ENCODE results near the gene SLC26A5. TPM values are rescaled to one million over a fixed set of nuclear protein-coding genes. Genes with fewer than 3 reads are reported as not detected.

Gene SLC26A5
- total and polyA plus RNA-seq, 2 of the 8 experiments (the other 6 are each of a cell fraction or from before 2014, with no cell fraction given): 0.09 to 0.24 TPM

GRCh38 chr7:103487419-103487818 is 41.4 kb upstream of the SLC26A5 start:
- Histone ChIP-seq H2BK5ac (ENCODE audit: low read depth, low read length) (no peak overlapping the region), H2BK12ac (ENCODE audit: low read depth, low read length) (no peak overlapping the region), H4K5ac (ENCODE audit: insufficient read length, low read depth, low read length) (no peak overlapping the region), H3K4me3 (ENCODE audit: extremely low read depth in 1 of 4, insufficient read depth in 2 of 4, low read depth in 3 of 4, low read length in 4 of 4) (no peak overlapping the region), H3K4me1 (replicated peaks in 1 of 4; ENCODE audit: control insufficient read depth in 3 of 4, insufficient read depth in 4 of 4, low read length in 3 of 4) (no peaks in the 10 kb centered on the region), H3K23me2 (ENCODE audit: low read depth, low read length) (no peaks in the 10 kb centered on the region), H3K79me2 (ENCODE audit: control insufficient read depth in 1 of 2, insufficient read depth in 2 of 2, low read length in 2 of 2) (no peaks in the 10 kb centered on the region), H3K23ac (ENCODE audit: insufficient read length) (no peak overlapping the region), H2BK20ac (ENCODE audit: low read length) (no peak overlapping the region), H3K56ac (replicated peaks; ENCODE audit: insufficient read length, low read depth, low read length) (no peak overlapping the region), H3K36me3 (ENCODE audit: control insufficient read depth in 2 of 4, insufficient read depth in 4 of 4, low read length in 3 of 4) (no peaks in the 10 kb centered on the region), H3K27ac (ENCODE audit: low read depth, low read length) (no peak overlapping the region), H2BK120ac (replicated peaks; ENCODE audit: low read depth, low read length) (no peak overlapping the region), H2BK15ac (ENCODE audit: low read length) (no peak overlapping the region), H3K79me1 (ENCODE audit: low read depth, low read length) (no peaks in the 10 kb centered on the region), H3K18ac (ENCODE audit: extremely low read depth, low read length) (no peak overlapping the region), H3K9me3 (ENCODE audit: insufficient read depth in 2 of 2, low read depth in 1 of 2, low read length in 1 of 2) (no peaks in the 10 kb centered on the region), H3K4ac (replicated peaks; ENCODE audit: insufficient read length, low read depth, low read length) (no peak overlapping the region), H2AK5ac (ENCODE audit: low read depth, low read length) (no peak overlapping the region), H3K14ac (ENCODE audit: insufficient read length) (no peak overlapping the region), H3K9ac (replicated peaks in 1 of 4; ENCODE audit: extremely low read depth in 1 of 4, low read depth in 3 of 4, low read length in 3 of 4) (no peak overlapping the region), H3K4me2 (ENCODE audit: insufficient read depth in 1 of 2, low read depth in 2 of 2, low read length in 2 of 2) (no peak overlapping the region), H4K20me1 (replicated peaks in 1 of 2; ENCODE audit: control insufficient read depth in 1 of 2, insufficient read depth in 2 of 2, low read length in 2 of 2) (no peaks in the 10 kb centered on the region), H2AFZ (ENCODE audit: low read length) (no peak overlapping the region), H4K8ac (ENCODE audit: extremely low read depth, insufficient read depth, low read length) (no peak overlapping the region), H3K27me3 (replicated peaks in 1 of 4; ENCODE audit: control insufficient read depth in 3 of 4, extremely low read depth in 1 of 4, insufficient read depth in 3 of 4, low read length in 3 of 4) (no peaks in the 10 kb centered on the region; a peak in 1 of 7 replicates), H4K91ac (replicated peaks; ENCODE audit: insufficient read length, low read length) (no peak overlapping the region)
- ChIA-PET POLR2A (ENCODE audit: partially characterized antibody) (no interaction called here), CTCF (ENCODE audit: partially characterized antibody) (no interaction called here)
- DNase-seq (ENCODE audit: low read depth in 1 of 2, low spot score in 2 of 2) (no peak), FAIRE-seq (no peak)
- WGBS, 2 experiments (ENCODE audit: extremely low coverage in 1 of 2, insufficient coverage in 1 of 2, insufficient read length in 1 of 2, insufficient replicate concordance in 2 of 2, low coverage in 1 of 2, low lambda C conversion rate in 2 of 2, missing lambda C conversion rate in 1 of 2): 95% methylated on average over 4 of the region's 4 CpGs; no CpG with 5 or more reads in 1 of the 2 experiments
- no peak for TF ChIP-seq MAFK (IDR thresholded peaks at IDR 0.05; ENCODE audit: low read depth, low read length)
- TF ChIP-seq HDAC6 (IDR thresholded peaks at IDR 0.05; ENCODE audit: low read depth, low read length): no peak
- no peak for TF ChIP-seq NRF1 (IDR thresholded peaks at IDR 0.05; ENCODE audit: low read depth, low read length)
- TF ChIP-seq CBX5 (IDR thresholded peaks at IDR 0.05; ENCODE audit: low read depth, low read length): no peak
- TF ChIP-seq TCF12 (IDR thresholded peaks at IDR 0.05; ENCODE audit: low read depth, low read length): no peak
- no peak for TF ChIP-seq SP2 (IDR thresholded peaks at IDR 0.05; ENCODE audit: low read length)
- no peak for TF ChIP-seq CBX8 (IDR thresholded peaks at IDR 0.05; ENCODE audit: borderline replicate concordance, low read depth, low read length)
- TF ChIP-seq SIRT6 (IDR thresholded peaks at IDR 0.05; ENCODE audit: low read length): no peak
- no peak for TF ChIP-seq TAF1 (IDR thresholded peaks at IDR 0.05; ENCODE audit: low read depth, low read length)
- TF ChIP-seq CREB1 (IDR thresholded peaks at IDR 0.05): no peak
- TF ChIP-seq EZH2 (IDR thresholded peaks at IDR 0.05; ENCODE audit: low read depth, low read length, severe bottlenecking): no peak
- TF ChIP-seq ZNF274 (IDR thresholded peaks at IDR 0.05; ENCODE audit: borderline replicate concordance, extremely low read depth, low read length): no peak
- TF ChIP-seq EGR1 (IDR thresholded peaks at IDR 0.05; ENCODE audit: borderline replicate concordance, low read depth, low read length): no peak
